Islet precursor cell (in vitro differentiated cells): ENCODE data around the gene CREBRF.

ENCODE experiments used
- DNase-seq: peaks from one replicate; pipeline ENCODE4 v3.0.0-alpha.2; 2018

The CREBRF gene

GRCh38 chr5:173163219-173163618 is 107.1 kb downstream of the CREBRF start:
- DNase-seq: no peak

- no peak for DNase-seq
These were observed 109.2 kb downstream of the CREBRF start for GRCh38 chr5:173165177-173166016.

- no peak for DNase-seq
These were observed 116.0 kb downstream of the CREBRF start for GRCh38 chr5:173172166-173172565.

DNA sequence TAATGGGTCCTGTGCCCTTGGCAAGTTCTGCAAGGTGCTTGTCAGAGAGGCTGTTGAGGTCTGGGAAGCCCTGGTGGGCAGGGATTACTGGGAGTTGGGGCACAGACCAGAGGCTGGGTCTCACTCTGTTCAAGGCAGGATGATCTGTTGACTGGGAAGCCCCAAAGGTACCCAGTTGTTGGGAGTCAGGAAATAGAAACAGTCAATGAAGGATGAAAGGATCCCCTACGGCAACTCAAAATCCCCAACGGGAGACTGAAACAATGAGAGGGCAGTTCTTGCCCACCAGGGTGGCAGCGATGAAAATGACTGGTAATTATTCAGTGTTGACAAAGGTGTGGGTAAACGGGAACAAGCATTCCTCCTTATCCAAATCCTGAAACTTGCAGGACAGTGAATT is 119.4 kb downstream of the CREBRF start:
- DNase-seq: no peak

DNA sequence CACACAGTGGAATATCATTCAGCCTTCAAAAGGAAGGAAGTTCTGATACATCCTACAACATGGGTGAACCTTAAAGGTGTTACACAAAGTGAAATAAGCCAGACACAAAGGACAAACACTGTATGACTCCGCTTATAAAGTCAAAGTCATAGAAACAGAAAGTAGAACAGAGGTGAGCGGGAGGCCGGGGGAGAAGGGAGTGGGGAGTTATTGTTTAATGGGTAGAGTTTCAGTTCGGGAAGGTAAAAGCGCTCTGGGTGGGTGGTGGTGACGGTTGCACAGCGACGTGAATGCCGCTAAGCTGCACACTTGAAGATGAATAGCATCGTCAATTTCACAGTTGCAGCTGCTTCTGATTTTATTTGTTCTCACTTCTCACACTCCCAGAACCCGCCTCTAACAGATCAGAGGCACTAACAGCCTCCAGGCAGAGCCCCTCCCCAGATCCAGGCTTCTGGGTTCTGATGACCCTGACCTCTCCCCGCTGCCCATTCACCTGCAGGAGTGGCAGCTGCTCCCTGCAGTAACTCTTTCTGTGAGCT is 122.3 kb downstream of the CREBRF start:
- DNase-seq: no peak

DNA sequence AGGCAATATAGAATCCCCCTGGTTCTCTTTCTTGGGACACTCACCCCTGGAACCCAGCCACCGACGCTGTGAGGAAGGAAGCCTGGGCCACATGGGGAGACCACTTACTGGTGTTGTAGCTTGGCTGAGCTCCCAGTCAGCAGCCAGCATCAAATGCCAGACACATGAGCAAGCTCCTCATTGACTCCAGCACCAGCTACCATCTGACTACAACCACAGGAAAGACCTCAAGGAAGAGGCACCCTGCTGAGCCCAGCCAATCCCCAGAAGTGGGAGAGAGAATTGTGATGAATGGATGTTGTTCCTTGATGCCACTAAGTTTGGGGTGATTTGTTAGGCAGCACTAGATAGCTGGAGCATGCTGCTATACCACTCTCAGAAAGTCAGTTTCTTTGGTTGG is 124.2 kb downstream of the CREBRF start:
- no peak for DNase-seq

DNA sequence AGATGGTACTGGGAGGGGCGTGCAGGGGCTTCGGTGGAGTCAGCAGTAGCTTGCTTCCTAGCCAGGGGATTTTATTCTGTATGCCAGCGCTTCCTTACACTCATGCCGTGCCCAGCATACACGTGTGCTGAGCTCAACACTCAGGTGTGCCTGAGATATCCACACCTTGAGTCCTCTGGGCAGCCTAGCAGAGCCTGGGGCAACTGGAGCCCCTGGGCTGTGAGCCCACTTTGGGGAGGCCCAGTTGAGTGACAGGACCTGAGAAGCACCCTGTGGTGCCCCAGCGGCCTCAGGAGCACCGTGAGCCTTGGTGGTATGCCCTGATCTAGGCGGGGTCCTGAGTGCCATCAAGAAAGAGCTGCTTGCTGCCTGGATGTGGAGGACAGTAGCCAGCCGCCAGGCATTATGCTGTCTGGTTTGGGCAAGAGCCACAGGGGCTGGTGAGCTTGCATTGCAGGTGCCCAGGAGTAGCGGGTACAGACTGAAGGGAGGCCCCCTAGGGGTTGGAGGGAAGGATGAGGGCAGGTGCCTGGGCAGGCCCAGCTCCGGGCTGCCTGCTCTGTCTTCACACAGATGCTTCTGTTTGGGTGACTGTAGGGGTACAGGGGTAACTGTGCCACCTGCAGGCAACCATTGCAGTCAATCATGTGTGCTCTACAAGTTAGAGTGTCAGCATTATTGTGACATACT is 131.0 kb downstream of the CREBRF start:
- no peak for DNase-seq

DNA sequence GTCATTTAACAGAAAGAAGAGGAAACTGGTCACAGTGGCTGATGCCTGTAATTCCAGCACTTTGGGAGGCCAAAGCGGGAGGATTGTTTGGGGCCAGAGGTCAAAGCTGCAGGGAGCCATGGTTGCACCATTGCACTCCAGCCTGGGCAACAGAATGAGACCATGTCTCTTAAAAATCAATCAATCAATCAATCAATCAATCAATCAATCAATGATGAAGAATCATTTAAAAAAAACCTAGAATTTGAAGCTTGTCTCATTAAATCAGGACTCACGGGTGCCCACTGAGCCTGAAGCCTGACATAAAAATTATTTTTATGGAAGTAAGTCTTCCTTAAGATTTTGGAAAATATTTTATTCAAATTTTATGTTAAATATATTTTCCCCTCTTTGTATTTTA is 132.1 kb downstream of the CREBRF start:
- DNase-seq: no peak
